ENCODE data around the gene RAB6A.

- TF ChIP-seq, protein P1, sequence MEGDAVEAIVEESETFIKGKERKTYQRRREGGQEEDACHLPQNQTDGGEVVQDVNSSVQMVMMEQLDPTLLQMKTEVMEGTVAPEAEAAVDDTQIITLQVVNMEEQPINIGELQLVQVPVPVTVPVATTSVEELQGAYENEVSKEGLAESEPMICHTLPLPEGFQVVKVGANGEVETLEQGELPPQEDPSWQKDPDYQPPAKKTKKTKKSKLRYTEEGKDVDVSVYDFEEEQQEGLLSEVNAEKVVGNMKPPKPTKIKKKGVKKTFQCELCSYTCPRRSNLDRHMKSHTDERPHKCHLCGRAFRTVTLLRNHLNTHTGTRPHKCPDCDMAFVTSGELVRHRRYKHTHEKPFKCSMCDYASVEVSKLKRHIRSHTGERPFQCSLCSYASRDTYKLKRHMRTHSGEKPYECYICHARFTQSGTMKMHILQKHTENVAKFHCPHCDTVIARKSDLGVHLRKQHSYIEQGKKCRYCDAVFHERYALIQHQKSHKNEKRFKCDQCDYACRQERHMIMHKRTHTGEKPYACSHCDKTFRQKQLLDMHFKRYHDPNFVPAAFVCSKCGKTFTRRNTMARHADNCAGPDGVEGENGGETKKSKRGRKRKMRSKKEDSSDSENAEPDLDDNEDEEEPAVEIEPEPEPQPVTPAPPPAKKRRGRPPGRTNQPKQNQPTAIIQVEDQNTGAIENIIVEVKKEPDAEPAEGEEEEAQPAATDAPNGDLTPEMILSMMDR (IDR thresholded peaks at IDR 0.05; ENCODE audit: low read depth, low read length, poor library complexity, severe bottlenecking) = no peak
- TF ChIP-seq EZH2phosphoT487 (IDR thresholded peaks at IDR 0.05; ENCODE audit: borderline replicate concordance, low read length) = no peak
Measured at GRCh38 chr11:73784080-73784634, 23.3 kb upstream of the RAB6A start.
